SIG-M5 treated with dmso at 0.1 percent for 504 hours (cell line): ENCODE data around the gene GSTM2.
"Not testable (repeated sequence)": the region's sequence is repeated elsewhere in the genome, so short reads cannot be mapped to it uniquely, and the experiment has no call there.

Experiments
- DNase-seq: peaks from one replicate; lab custom pipeline; 2025; ENCODE audit not compliant: unreplicated experiment; lab: John Stamatoyannopoulos, UW

GSTM2 gene

GRCh38 chr1:109643385-109644230 is 24.2 kb upstream of the GSTM2 start:
- peak; percentile 68 for DNase-seq

- DNase-seq = no peak
Observed at GRCh38 chr1:109644670-109645069, 23.2 kb upstream of the GSTM2 start.

GRCh38 chr1:109649491-109649914 is 18.4 kb upstream of the GSTM2 start:
- peak; percentile 30 for DNase-seq

GRCh38 chr1:109650609-109651008 is 17.2 kb upstream of the GSTM2 start:
- DNase-seq = no peak

- DNase-seq = no peak
Observed at GRCh38 chr1:109652402-109652801, 15.5 kb upstream of the GSTM2 start.

- DNase-seq = no peak
Observed at GRCh38 chr1:109653306-109653705, 14.6 kb upstream of the GSTM2 start.

GRCh38 chr1:109654519-109654918 is 13.3 kb upstream of the GSTM2 start:
- DNase-seq = no peak

- DNase-seq = peak; percentile 63
Observed at GRCh38 chr1:109655615-109656519, 12.0 kb upstream of the GSTM2 start, which contains the start of gene GSTM4. TSS of gene GSTM4 (plus strand) at chr1:109656099. CDS start at chr1:109656390, 291 bp downstream.

GRCh38 chr1:109657395-109657794 is 10.5 kb upstream of the GSTM2 start:
- no peak for DNase-seq

GRCh38 chr1:109657970-109658369 is 9.9 kb upstream of the GSTM2 start:
- DNase-seq = no peak

- no peak for DNase-seq
Observed at GRCh38 chr1:109658533-109659042, 9.3 kb upstream of the GSTM2 start.

GRCh38 chr1:109659145-109659544 is 8.7 kb upstream of the GSTM2 start:
- DNase-seq = no peak

GRCh38 chr1:109659997-109660690 is 7.7 kb upstream of the GSTM2 start:
- no peak for DNase-seq

GRCh38 chr1:109660691-109661026 is 7.2 kb upstream of the GSTM2 start:
- not testable (repeated sequence) for DNase-seq

- no peak for DNase-seq
Observed at GRCh38 chr1:109661391-109661790, 6.5 kb upstream of the GSTM2 start.

GRCh38 chr1:109664671-109665070 is 3.2 kb upstream of the GSTM2 start:
- no peak for DNase-seq

- no peak for DNase-seq
Observed at GRCh38 chr1:109668123-109668775, 392 bp downstream of the GSTM2 start.

GRCh38 chr1:109669246-109669948 is 1.5 kb downstream of the GSTM2 start:
- DNase-seq = no peak

GRCh38 chr1:109669949-109670302 is 2.1 kb downstream of the GSTM2 start:
- not testable (repeated sequence) for DNase-seq

- DNase-seq = no peak
Observed at GRCh38 chr1:109671067-109671466, 3.2 kb downstream of the GSTM2 start.
